IMR-90 (cell line): ENCODE data around the gene ERVMER34-1. TPM values are rescaled to one million over a fixed set of nuclear protein-coding genes. Genes with fewer than 3 reads are reported as not detected.

Experiments used
- ATAC-seq: fragments of 200-7000 bp; cut with Tn5 transposase; 2 replicates; pipeline ENCODE4 v1.9.1; 2020; ENCODE audit warnings: low read depth, mild to moderate bottlenecking, moderate library complexity
- BruUV-seq: library from RNA; stranded (reverse); fragments of 400-500 nt; replicated peaks from 2 replicates; lab custom pipeline; 2021; lab: Mats Ljungman, UMichigan
- CTCF ChIA-PET: fragments of 300-600 bp; formaldehyde crosslinking; extraction: SDS; loops from one replicate; lab custom pipeline; 2021; ENCODE audit warnings: antibody characterized with exemption; lab: Yijun Ruan, JAX
- POLR2A ChIA-PET: fragments of 300-600 bp; sonication (Branson Sonifier 250); formaldehyde crosslinking; loops from one replicate; lab custom pipeline; 2022; ENCODE audit warnings: antibody characterized with exemption; ENCODE audit not compliant: unreplicated experiment; lab: Charles Lee
- DNase-seq: peaks from one replicate; pipeline ENCODE4 v3.0.0; 2013
- H2AFZ ChIP-seq: replicated peaks from 2 replicates; pipeline ENCODE3; 2013; ENCODE audit warnings: low read length, mild to moderate bottlenecking; ENCODE audit not compliant: poor library complexity
- H2AK5ac ChIP-seq: 2 replicates; pipeline ENCODE4 v1.6.1; 2013; ENCODE audit warnings: low read depth, low read length, inconsistent platforms
- H2AK9ac ChIP-seq: replicated peaks from 2 replicates; pipeline ENCODE3; 2013; ENCODE audit warnings: mild to moderate bottlenecking, low read depth, low read length, moderate library complexity; ENCODE audit not compliant: poor library complexity
- H2BK120ac ChIP-seq: 2 replicates; pipeline ENCODE4 v1.6.1; 2013; ENCODE audit warnings: low read depth, low read length, inconsistent platforms
- H2BK15ac ChIP-seq: 3 replicates; pipeline ENCODE4 v1.6.1; 2013; ENCODE audit warnings: low read depth, low read length, inconsistent platforms
- H2BK20ac ChIP-seq: 2 replicates; pipeline ENCODE4 v1.6.1; 2013; ENCODE audit warnings: low read depth, mild to moderate bottlenecking, inconsistent platforms, low read length, moderate library complexity
- H2BK5ac ChIP-seq: 2 replicates; pipeline ENCODE4 v1.6.1; 2013; ENCODE audit warnings: mild to moderate bottlenecking, low read depth, low read length, inconsistent platforms; ENCODE audit not compliant: poor library complexity, severe bottlenecking
- H3K14ac ChIP-seq: replicated peaks from 2 replicates; pipeline ENCODE4 v1.6.1; 2013; ENCODE audit warnings: low read depth, low read length, inconsistent platforms
- H3K18ac ChIP-seq: 2 replicates; pipeline ENCODE4 v1.6.1; 2013; ENCODE audit warnings: low read depth, low read length, control low read depth
- H3K23ac ChIP-seq: 2 replicates; pipeline ENCODE4 v1.6.1; 2013; ENCODE audit warnings: low read depth, low read length, inconsistent platforms
- H3K27ac ChIP-seq: 2 replicates; pipeline ENCODE4 v1.5.1; 2013; ENCODE audit warnings: mild to moderate bottlenecking, control low read depth, low read length; ENCODE audit not compliant: insufficient read depth
- H3K27me3 ChIP-seq: 2 replicates; pipeline ENCODE4 v1.6.1; 2013; ENCODE audit warnings: low read length; ENCODE audit not compliant: control insufficient read depth, insufficient read depth
- H3K36me3 ChIP-seq: 2 replicates; pipeline ENCODE4 v1.6.1; 2013; ENCODE audit warnings: low read length, mixed read lengths; ENCODE audit not compliant: control insufficient read depth, insufficient read depth
- H3K4ac ChIP-seq: 2 replicates; pipeline ENCODE4 v1.6.1; 2013; ENCODE audit warnings: low read depth, low read length, inconsistent platforms
- H3K4me1 ChIP-seq: 2 replicates; pipeline ENCODE4 v1.6.1; 2013; ENCODE audit warnings: low read length, mixed read lengths; ENCODE audit not compliant: control insufficient read depth, insufficient read depth
- H3K4me2 ChIP-seq: 2 replicates; pipeline ENCODE4 v1.6.1; 2013; ENCODE audit warnings: low read depth, mild to moderate bottlenecking, control low read depth, low read length, moderate library complexity
- H3K4me3 ChIP-seq: 2 replicates; pipeline ENCODE4 v1.5.1; 2013; ENCODE audit warnings: low read depth, mild to moderate bottlenecking, control low read depth, low read length, moderate library complexity; ENCODE audit not compliant: insufficient read depth
- H3K56ac ChIP-seq: 2 replicates; pipeline ENCODE4 v1.6.1; 2013; ENCODE audit warnings: low read length, inconsistent platforms; ENCODE audit not compliant: insufficient read depth; ENCODE audit errors: extremely low read depth
- H3K79me1 ChIP-seq, 2 experiments: 2 replicates each; pipeline ENCODE4 v1.6.1; 2013; ENCODE audit warnings: low read length in 2 of 2, inconsistent platforms in 1 of 2, low read depth in 1 of 2
- H3K9ac ChIP-seq: 2 replicates; pipeline ENCODE4 v1.6.1; 2013; ENCODE audit warnings: low read depth, low read length, control low read depth
- H3K9me1 ChIP-seq: 2 replicates; pipeline ENCODE4 v1.6.1; 2013; ENCODE audit warnings: low read length, inconsistent platforms; ENCODE audit not compliant: insufficient read depth
- H3K9me3 ChIP-seq: 2 replicates; pipeline ENCODE4 v1.6.1; 2013; ENCODE audit warnings: low read length; ENCODE audit not compliant: control insufficient read depth, insufficient read depth
- H4K20me1 ChIP-seq: 2 replicates; pipeline ENCODE4 v1.6.1; 2013; ENCODE audit warnings: low read length, inconsistent platforms; ENCODE audit not compliant: insufficient read depth
- H4K5ac ChIP-seq: 2 replicates; pipeline ENCODE4 v1.6.1; 2013; ENCODE audit warnings: mild to moderate bottlenecking, low read depth, low read length, control low read depth
- H4K8ac ChIP-seq, 2 experiments: 2 replicates each; pipeline ENCODE4 v1.6.1; 2013; ENCODE audit warnings: low read depth in 2 of 2, low read length in 2 of 2, control low read depth in 1 of 2, inconsistent platforms in 1 of 2
- H4K91ac ChIP-seq: 2 replicates; pipeline ENCODE4 v1.6.1; 2013; ENCODE audit warnings: low read depth, low read length, inconsistent platforms; ENCODE audit not compliant: insufficient read depth
- MAZ ChIP-seq: IDR thresholded peaks from 2 replicates; pipeline ENCODE4 v1.6.1; 2012; ENCODE audit warnings: low read depth, mild to moderate bottlenecking, low read length, improper control_type of control experiment, moderate library complexity, borderline replicate concordance
- WGBS, 2 experiments: methylation state at CpG; one replicate each; pipeline versions ENCODE4 v1.1.5 to v1.1.7; 2013; ENCODE audit warnings: missing lambda C conversion rate in 2 of 2; ENCODE audit not compliant: insufficient read length in 1 of 2; ENCODE audit errors: extremely low coverage in 2 of 2; 5-methylcytosine and 5-hydroxymethylcytosine counted together
- dilution Hi-C: fragments of 300-500 bp; cut with HindIII; formaldehyde crosslinking; loops from one replicate; pipeline ENCODE4 v1.14.3; 2018; ENCODE audit warnings: low sequenced_read_pairs; ENCODE audit not compliant: unreplicated experiment
- in situ Hi-C: fragments of 300-500 bp; cut with MboI; formaldehyde crosslinking; loops from 3 replicates; pipeline ENCODE4 v1.14.3; 2019; ENCODE audit warnings: low sequenced_read_pairs, inconsistent platforms, mixed read lengths
- intact Hi-C: fragments of 100-400 bp; cut with micrococcal nuclease; formaldehyde crosslinking; loops from 2 replicates; pipeline ENCODE4 v1.10.0; 2022
- polyA plus RNA-seq, 3 experiments: library from polyadenylated mRNA; depleted of rRNA; stranded (reverse); fragments of >200 nt; gene quantifications; 2 replicates each; pipeline ENCODE4 v1.2.3, GENCODE V29; 2012; ENCODE audit warnings: low replicate concordance in 1 of 3
- total RNA-seq: library from RNA; depleted of rRNA; stranded (reverse); fragments of >200 nt; gene quantifications from 2 replicates; pipeline ENCODE4 v1.2.3, GENCODE V29; 2012
- TF ChIP-seq, protein P1 (sequence below): fragments of 150-350 bp; IDR thresholded peaks from 2 replicates; pipeline ENCODE4 v1.6.1; 2016; ENCODE audit warnings: low read depth, mild to moderate bottlenecking, low read length, moderate library complexity, borderline replicate concordance

ERVMER34-1 gene
- total and polyA plus RNA-seq, 2 of the 4 experiments (the other 2 are of a cell fraction), result not detected

DNA sequence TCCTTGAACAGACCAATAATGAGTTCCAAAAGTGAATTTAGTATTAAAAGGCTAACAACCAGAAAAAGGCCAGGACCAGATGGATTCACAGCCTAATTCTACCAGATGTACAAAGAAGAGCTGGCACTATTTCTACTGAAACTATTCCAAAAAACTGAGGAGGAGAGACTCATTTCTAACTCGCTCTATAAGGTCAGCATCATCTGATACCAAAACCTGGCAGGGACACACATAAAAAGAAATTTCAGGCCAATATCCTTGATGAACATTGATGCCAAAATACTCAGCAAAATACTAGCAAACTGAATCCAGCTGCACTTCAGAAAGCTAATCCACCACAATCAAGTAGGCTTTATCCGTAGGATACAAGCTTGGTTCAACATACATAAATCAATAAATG is 56.3 kb downstream of the ERVMER34-1 start:
- dilution Hi-C loops, result no loop called here
- Histone ChIP-seq H3K27me3 (no peaks in the 10 kb centered on the region), H3K9me1 (no peaks in the 10 kb centered on the region), H2AK9ac (no peak overlapping the region), H2AK5ac (no peak overlapping the region), H2BK20ac (no peak overlapping the region), H3K4ac (no peak overlapping the region), H3K18ac (no peak overlapping the region), H3K23ac (no peak overlapping the region), H3K9ac (no peak overlapping the region), H3K56ac (no peak overlapping the region), H4K20me1 (no peaks in the 10 kb centered on the region), H3K4me1 (no peaks in the 10 kb centered on the region; the same call in 1 of the 2 replicates), H3K9me3 (peaks cover 2% of the 10 kb centered on the region; the same call in 1 of the 2 replicates), H2BK5ac (no peak overlapping the region), H3K79me1 (no peaks in the 10 kb centered on the region), H2AFZ (no peak overlapping the region), H3K4me2 (no peak overlapping the region), H3K14ac (no peak overlapping the region), H4K91ac (no peak overlapping the region), H3K27ac (no peak overlapping the region), H2BK120ac (no peak overlapping the region), H2BK15ac (no peak overlapping the region), H4K8ac (no peak overlapping the region), H3K36me3 (no peaks in the 10 kb centered on the region), H4K5ac (no peak overlapping the region), H3K4me3 (no peak overlapping the region)
- ATAC-seq (no peak), DNase-seq (no peak)
- intact Hi-C loops, result no loop called here
- in situ Hi-C loops, result no loop called here
- POLR2A ChIA-PET, result no interaction called here
- no peak for TF ChIP-seq MAZ
- TF ChIP-seq, protein P1, sequence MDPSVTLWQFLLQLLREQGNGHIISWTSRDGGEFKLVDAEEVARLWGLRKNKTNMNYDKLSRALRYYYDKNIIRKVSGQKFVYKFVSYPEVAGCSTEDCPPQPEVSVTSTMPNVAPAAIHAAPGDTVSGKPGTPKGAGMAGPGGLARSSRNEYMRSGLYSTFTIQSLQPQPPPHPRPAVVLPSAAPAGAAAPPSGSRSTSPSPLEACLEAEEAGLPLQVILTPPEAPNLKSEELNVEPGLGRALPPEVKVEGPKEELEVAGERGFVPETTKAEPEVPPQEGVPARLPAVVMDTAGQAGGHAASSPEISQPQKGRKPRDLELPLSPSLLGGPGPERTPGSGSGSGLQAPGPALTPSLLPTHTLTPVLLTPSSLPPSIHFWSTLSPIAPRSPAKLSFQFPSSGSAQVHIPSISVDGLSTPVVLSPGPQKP, result no peak
- BruUV-seq, result no TSS peak
- CTCF ChIA-PET, result interaction anchor here (1.7 kb wide), 1 partner anchor 10 kb away, joined by 4 read pairs; no protein-coding TSS in a partner anchor
- 86% methylated on average over 2 of the region's 2 CpGs; no CpG with 5 or more reads in 1 of the 2 experiments for WGBS, 2 experiments
